ENCODE measurements around the gene GBE1.

Gene GBE1

GRCh38 chr3:81695302-81695701 is 66.1 kb downstream of the GBE1 start:
- DNase-seq, result no peak

- DNase-seq, result no peak
Measured at GRCh38 chr3:81694662-81695061, 66.8 kb downstream of the GBE1 start.

- DNase-seq, result no peak
Measured at GRCh38 chr3:81692766-81693165, 68.7 kb downstream of the GBE1 start.

GRCh38 chr3:81689617-81690016 is 71.8 kb downstream of the GBE1 start:
- no peak for DNase-seq

- DNase-seq, result no peak
Measured at GRCh38 chr3:81684751-81685395, 76.6 kb downstream of the GBE1 start.

- no peak for DNase-seq
Measured at GRCh38 chr3:81676706-81677456, 84.6 kb downstream of the GBE1 start.

- DNase-seq, result no peak
Measured at GRCh38 chr3:81674690-81675089, 86.8 kb downstream of the GBE1 start.

GRCh38 chr3:81668283-81668682 is 93.2 kb downstream of the GBE1 start:
- DNase-seq, result no peak

GRCh38 chr3:81666502-81667121 is 94.8 kb downstream of the GBE1 start:
- DNase-seq, result no peak

- DNase-seq, result no peak
Measured at GRCh38 chr3:81663114-81663513, 98.3 kb downstream of the GBE1 start.

- DNase-seq, result no peak
Measured at GRCh38 chr3:81660036-81660435, 101.4 kb downstream of the GBE1 start.

- no peak for DNase-seq
Measured at GRCh38 chr3:81658322-81658997, 103.0 kb downstream of the GBE1 start.

GRCh38 chr3:81651139-81651538 is 110.3 kb downstream of the GBE1 start:
- DNase-seq, result no peak

GRCh38 chr3:81650187-81650586 is 111.3 kb downstream of the GBE1 start:
- DNase-seq, result no peak

- DNase-seq, result no peak
Measured at GRCh38 chr3:81645248-81645647, 116.2 kb downstream of the GBE1 start.

- DNase-seq, result peak in 1 of 2 experiments; percentile 1
Measured at GRCh38 chr3:81643721-81644120, 117.7 kb downstream of the GBE1 start.

- no peak for DNase-seq
Measured at GRCh38 chr3:81638480-81638879, 123.0 kb downstream of the GBE1 start.

GRCh38 chr3:81632659-81633058 is 128.8 kb downstream of the GBE1 start:
- no peak for DNase-seq

- no peak for DNase-seq
Measured at GRCh38 chr3:81624756-81625155, 136.7 kb downstream of the GBE1 start.

- no peak for DNase-seq
Measured at GRCh38 chr3:81622395-81622794, 139.1 kb downstream of the GBE1 start.

- no peak for DNase-seq
Measured at GRCh38 chr3:81621277-81621676, 140.2 kb downstream of the GBE1 start.

- no peak for DNase-seq
Measured at GRCh38 chr3:81620849-81621248, 140.6 kb downstream of the GBE1 start.

- DNase-seq, result no peak
Measured at GRCh38 chr3:81612768-81613167, 148.7 kb downstream of the GBE1 start.

- no peak for DNase-seq
Measured at GRCh38 chr3:81602781-81603180, 158.7 kb downstream of the GBE1 start.

All from SHP77 (cell line).